Fibroblast of villous mesenchyme (primary cell): ENCODE data around the gene SHISAL2A. TPM values are rescaled to one million over a fixed set of nuclear protein-coding genes. Genes with fewer than 3 reads are reported as not detected.
A peak's percentile ranks its signal among the peaks of the same experiment; 100 is the strongest.

Source experiments
- DNase-seq: peaks from one replicate; pipeline ENCODE4 v3.0.0-alpha.2; 2010; ENCODE audit warnings: low read depth
- H3K4me3 ChIP-seq: 2 replicates; pipeline ENCODE4 v1.5.1; 2011; ENCODE audit warnings: low read depth, mild to moderate bottlenecking, low read length
- total RNA-seq: library from RNA; depleted of rRNA; stranded (reverse); fragments of >200 nt; gene quantifications from 2 replicates; pipeline ENCODE4 v1.2.3, GENCODE V29; 2012
- TF ChIP-seq, protein P1 (sequence below): IDR thresholded peaks from 2 replicates; pipeline ENCODE4 v1.5.1; 2012; ENCODE audit warnings: low read depth, mild to moderate bottlenecking, low read length; ENCODE audit not compliant: insufficient read depth

SHISAL2A gene
- total RNA-seq, 1 donor: not detected

DNA sequence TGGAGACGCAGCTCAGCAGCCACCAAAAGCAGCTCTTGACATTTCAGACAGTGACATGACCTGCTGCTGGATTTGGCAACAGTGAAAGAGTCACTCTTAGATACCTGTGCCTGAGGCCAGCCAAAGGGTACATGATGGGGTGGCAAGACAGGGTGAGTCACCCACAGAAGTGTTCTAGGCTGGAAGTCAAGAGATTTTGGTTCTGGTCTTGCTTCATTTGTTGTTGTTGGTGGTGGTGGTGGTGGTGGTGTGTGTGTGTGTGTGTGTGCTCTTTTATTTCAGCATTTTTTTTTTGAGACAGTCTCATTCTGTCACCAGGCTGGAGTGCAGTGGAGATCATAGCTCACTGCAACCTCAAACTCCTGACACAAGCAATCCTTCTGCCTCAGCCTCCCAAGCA lies 25.8 kb downstream of the SHISAL2A start:
- no peak overlapping the region for H3K4me3 ChIP-seq
- TF ChIP-seq, protein P1, sequence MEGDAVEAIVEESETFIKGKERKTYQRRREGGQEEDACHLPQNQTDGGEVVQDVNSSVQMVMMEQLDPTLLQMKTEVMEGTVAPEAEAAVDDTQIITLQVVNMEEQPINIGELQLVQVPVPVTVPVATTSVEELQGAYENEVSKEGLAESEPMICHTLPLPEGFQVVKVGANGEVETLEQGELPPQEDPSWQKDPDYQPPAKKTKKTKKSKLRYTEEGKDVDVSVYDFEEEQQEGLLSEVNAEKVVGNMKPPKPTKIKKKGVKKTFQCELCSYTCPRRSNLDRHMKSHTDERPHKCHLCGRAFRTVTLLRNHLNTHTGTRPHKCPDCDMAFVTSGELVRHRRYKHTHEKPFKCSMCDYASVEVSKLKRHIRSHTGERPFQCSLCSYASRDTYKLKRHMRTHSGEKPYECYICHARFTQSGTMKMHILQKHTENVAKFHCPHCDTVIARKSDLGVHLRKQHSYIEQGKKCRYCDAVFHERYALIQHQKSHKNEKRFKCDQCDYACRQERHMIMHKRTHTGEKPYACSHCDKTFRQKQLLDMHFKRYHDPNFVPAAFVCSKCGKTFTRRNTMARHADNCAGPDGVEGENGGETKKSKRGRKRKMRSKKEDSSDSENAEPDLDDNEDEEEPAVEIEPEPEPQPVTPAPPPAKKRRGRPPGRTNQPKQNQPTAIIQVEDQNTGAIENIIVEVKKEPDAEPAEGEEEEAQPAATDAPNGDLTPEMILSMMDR: no peak
- no peak for DNase-seq

DNA sequence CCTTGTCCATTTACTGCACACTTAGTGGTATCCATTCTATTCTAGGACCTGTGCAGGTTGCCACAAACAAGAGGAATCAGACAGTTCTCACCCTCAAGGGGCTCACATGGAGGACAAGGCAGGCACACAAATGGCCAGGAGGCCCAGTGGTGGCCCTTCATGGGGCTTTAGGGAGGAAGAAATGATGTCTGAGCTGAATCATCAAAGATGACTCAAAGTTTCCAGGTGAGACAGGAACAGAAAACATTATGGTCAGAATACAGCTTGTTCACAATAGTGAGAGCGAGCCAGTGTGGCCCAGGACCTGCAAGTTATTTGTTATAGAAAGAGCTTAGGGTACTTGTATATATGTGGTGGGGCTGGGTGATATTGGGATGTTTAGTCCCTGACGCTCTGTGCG lies 26.4 kb downstream of the SHISAL2A start:
- TF ChIP-seq, protein P1: no peak
- H3K4me3 ChIP-seq: no peak overlapping the region
- no peak for DNase-seq

DNA sequence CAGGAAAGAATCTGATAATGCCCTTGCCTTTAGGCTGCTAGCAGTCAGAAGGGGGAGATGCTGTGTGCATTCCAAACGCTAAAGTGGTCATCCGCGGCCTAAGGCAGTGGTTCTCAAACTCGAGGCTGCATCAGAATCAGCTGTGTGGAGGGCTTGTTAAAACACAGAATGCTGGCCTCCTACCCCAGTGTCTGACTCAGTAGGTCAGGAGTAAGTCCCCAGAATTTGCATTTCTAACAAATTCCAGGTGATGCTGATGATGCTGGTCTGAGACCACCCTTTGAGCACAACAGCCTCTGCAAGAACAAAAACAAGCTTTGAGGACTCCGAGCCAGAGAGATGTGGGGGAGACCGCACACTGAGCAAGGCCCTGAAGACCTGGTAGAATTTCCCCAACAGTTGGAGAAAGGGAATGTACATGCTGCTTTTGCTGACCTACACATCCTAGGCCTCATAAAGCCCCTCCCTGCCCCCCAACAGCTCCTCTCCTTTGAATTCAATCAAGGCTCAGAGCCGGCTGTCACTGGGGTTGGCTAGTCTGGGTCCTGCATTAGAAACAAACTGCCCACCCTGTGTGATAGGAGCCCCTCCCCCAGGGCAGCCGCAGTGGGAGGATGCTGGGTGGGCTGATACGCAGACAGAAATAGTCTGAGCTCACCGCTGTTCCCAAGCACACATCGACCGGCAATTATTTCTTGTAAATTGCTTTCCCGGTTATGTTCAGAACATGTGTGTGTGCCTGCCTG lies 27.1 kb downstream of the SHISAL2A start:
- TF ChIP-seq, protein P1: no peak
- no peak for DNase-seq
- no peak overlapping the region for H3K4me3 ChIP-seq

DNA sequence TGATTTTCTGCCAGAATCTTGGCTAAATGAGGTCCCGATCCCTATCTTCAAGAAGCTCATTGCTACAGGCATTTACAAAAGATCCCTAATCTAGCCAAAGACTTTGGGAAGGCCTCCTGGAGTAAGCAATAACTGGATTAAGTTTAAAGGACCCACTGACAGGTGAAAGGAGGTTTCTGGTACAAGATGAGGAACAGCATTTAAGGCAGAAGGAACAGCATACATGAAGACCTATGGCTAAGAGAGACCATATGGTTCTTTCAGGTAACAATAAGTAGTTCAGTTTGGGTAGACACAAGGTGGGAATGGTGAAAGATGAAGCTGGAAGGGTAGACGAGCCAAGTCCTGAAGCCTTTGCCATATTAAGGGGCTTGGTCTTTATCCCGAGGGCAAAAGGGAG lies 27.8 kb downstream of the SHISAL2A start:
- TF ChIP-seq, protein P1: no peak
- H3K4me3 ChIP-seq: no peak overlapping the region
- no peak for DNase-seq

DNA sequence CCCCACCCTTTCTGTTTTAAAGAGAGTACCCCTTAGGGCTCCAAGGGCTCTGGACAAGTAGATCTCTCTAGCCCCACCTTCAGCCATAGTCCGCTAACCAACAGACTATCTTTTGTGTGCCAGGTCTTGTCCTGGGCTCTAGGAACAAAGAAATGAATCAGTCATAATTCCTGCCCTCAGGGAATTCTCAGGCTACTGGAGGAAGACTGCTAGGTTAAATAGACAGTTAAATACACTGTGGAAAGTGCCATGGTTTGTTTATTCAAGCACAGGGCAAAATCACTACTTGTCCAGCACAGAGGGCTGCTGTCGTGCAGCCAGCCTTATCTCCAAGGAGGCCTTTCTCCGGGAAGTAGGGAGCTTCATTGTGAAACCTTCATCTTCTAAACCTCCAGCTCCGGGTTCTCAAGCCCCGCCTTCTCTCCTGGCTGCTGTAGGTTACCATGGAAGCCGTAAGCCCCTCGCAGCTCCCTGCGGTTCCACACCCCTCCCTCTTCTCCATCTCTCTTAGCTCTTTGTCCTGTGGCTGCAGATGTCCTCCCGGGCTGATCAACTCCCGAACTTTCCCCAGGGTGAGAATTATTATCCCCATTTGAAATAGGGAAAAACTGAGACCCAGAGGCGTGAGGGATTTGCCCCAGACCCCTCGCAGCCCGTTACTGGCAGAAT lies 29.8 kb downstream of the SHISAL2A start:
- no peak overlapping the region for H3K4me3 ChIP-seq
- TF ChIP-seq, protein P1: no peak
- peak; percentile 80 for DNase-seq

DNA sequence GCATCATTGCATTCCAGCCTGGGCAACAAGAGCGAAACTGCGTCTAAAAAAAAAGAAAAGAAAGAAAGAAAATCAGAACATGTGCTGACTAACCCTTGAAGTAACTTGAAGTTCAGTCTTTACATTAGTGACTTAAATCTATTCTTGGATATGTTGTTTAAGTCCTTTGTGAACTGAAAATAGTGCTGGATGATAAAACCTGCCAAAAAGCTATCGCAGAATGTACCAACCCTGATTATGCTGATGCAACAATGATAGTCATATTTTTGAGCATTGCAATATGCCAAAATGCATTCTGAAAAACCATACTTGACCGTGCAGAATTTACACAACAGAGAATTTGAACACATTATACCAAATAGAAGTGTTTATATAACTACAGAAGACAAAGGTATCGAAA lies 30.7 kb downstream of the SHISAL2A start:
- DNase-seq: no peak
- TF ChIP-seq, protein P1: no peak
- H3K4me3 ChIP-seq: no peak overlapping the region
